ENCODE measurements around the gene ATP5F1D. TPM values are rescaled to one million over a fixed set of nuclear protein-coding genes. Genes with fewer than 3 reads are reported as not detected.
A peak's percentile ranks its signal among the peaks of the same experiment; 100 is the strongest.

The ATP5F1D gene
- total RNA-seq, 4 donors from 2014 or later: 102 to 205 (median 137) TPM

- DNase-seq (ENCODE audit: low spot score in 2 of 2): peak; percentile 90 to 93
Measured at GRCh38 chr19:1251330-1252220, 10.0 kb downstream of the ATP5F1D start.

GRCh38 chr19:1252221-1252820, 10.8 kb downstream of the ATP5F1D start:
- Histone ChIP-seq H3K4me1 (peaks cover 69% of the 10 kb centered on the region), H3K27me3 (no peaks in the 10 kb centered on the region), H3K4me3 (peak overlapping the region; percentile 92), H3K9me3 (no peaks in the 10 kb centered on the region), H3K27ac (peak overlapping the region; percentile 99), H3K36me3 (peaks cover 57% of the 10 kb centered on the region)
- WGBS: 0% methylated on average over 22 of the region's 30 CpGs
- peak; percentile 95 for DNase-seq (ENCODE audit: low spot score in 2 of 2)
- TF ChIP-seq POLR2AphosphoS5 (IDR thresholded peaks at IDR 0.05): peak in 2 of 3 donors; percentile 62 to 68
- TF ChIP-seq POLR2A (IDR thresholded peaks at IDR 0.05): no peak

More at GRCh38 chr19:1251330-1252220, 10.0 kb downstream of the ATP5F1D start:
- Histone ChIP-seq H3K36me3 (peaks cover 50% of the 10 kb centered on the region), H3K9me3 (no peaks in the 10 kb centered on the region), H3K4me1 (peaks cover 69% of the 10 kb centered on the region), H3K4me3 (peak overlapping the region; percentile 92), H3K27me3 (no peaks in the 10 kb centered on the region), H3K27ac (peak overlapping the region; percentile 99)
- TF ChIP-seq POLR2AphosphoS5 (IDR thresholded peaks at IDR 0.05): peak in 1 of 3 donors; percentile 11
- TF ChIP-seq EP300 (IDR thresholded peaks at IDR 0.05): no peak
- 2% methylated on average over 31 of the region's 41 CpGs for WGBS

- Histone ChIP-seq H3K36me3 (peaks cover 64% of the 10 kb centered on the region), H3K27me3 (no peaks in the 10 kb centered on the region), H3K4me1 (peaks cover 69% of the 10 kb centered on the region), H3K9me3 (no peaks in the 10 kb centered on the region), H3K4me3 (peak overlapping the region; percentile 92), H3K27ac (peak overlapping the region; percentile 99)
- no peak for TF ChIP-seq POLR2A (IDR thresholded peaks at IDR 0.05)
- TF ChIP-seq EP300 (IDR thresholded peaks at IDR 0.05): no peak
- TF ChIP-seq CTCF (IDR thresholded peaks at IDR 0.05): no peak
- no peak for TF ChIP-seq POLR2AphosphoS5 (IDR thresholded peaks at IDR 0.05)
- no CpG with 5 or more reads among the region's 26 CpGs for WGBS
- DNase-seq (ENCODE audit: low spot score in 2 of 2): peak; percentile 96
Measured at GRCh38 chr19:1252821-1253513, 11.4 kb downstream of the ATP5F1D start.

- peak overlapping the region; percentile 92 for H3K4me3 ChIP-seq
- peak in 1 of 2 donors; percentile 78 for DNase-seq (ENCODE audit: low spot score in 2 of 2)
- WGBS: 23% methylated on average over 17 of the region's 23 CpGs
- peak overlapping the region; percentile 99 for H3K27ac ChIP-seq
- H3K27me3 ChIP-seq: no peaks in the 10 kb centered on the region
- no peak for TF ChIP-seq EP300 (IDR thresholded peaks at IDR 0.05)
- no peak for TF ChIP-seq CTCF (IDR thresholded peaks at IDR 0.05)
- peak in 1 of 3 donors; percentile 44 for TF ChIP-seq POLR2AphosphoS5 (IDR thresholded peaks at IDR 0.05)
- H3K9me3 ChIP-seq: no peaks in the 10 kb centered on the region
- H3K36me3 ChIP-seq: peaks cover 67% of the 10 kb centered on the region
- peaks cover 71% of the 10 kb centered on the region for H3K4me1 ChIP-seq
Measured at GRCh38 chr19:1253514-1254080, 12.0 kb downstream of the ATP5F1D start.

- TF ChIP-seq EP300 (IDR thresholded peaks at IDR 0.05) (no peak), POLR2AphosphoS5 (IDR thresholded peaks at IDR 0.05) (no peak), POLR2A (IDR thresholded peaks at IDR 0.05) (no peak), CTCF (IDR thresholded peaks at IDR 0.05) (no peak)
Measured at GRCh38 chr19:1254081-1254527, 12.6 kb downstream of the ATP5F1D start.

More at GRCh38 chr19:1254081-1254527, 12.6 kb downstream of the ATP5F1D start:
- WGBS: no CpG with 5 or more reads among the region's 37 CpGs
- no peak for DNase-seq (ENCODE audit: low spot score in 2 of 2)
- Histone ChIP-seq H3K4me1 (peaks cover 76% of the 10 kb centered on the region), H3K27ac (peak overlapping the region; percentile 99), H3K9me3 (no peaks in the 10 kb centered on the region), H3K4me3 (peak overlapping the region; percentile 92), H3K36me3 (peaks cover 67% of the 10 kb centered on the region), H3K27me3 (no peaks in the 10 kb centered on the region)

All from suprapubic skin (tissue), 4 donors.